T-cell (primary cell): ENCODE results near the gene QARS1. TPM values are rescaled to one million over a fixed set of nuclear protein-coding genes. Genes with fewer than 3 reads are reported as not detected.

Experiments used
- ATAC-seq, 4 experiments: fragments of 200-7000 bp in 3 of 4; fragments of 150-1000 bp in 1 of 4; cut with Tn5 transposase; replicated peaks in 1 of 4; 1 replicate in 3 of 4; 2 replicates in 1 of 4; pipeline ENCODE4 v1.10.0; 2021; ENCODE audit warnings: moderate library complexity in 3 of 4, mild to moderate bottlenecking in 2 of 4, moderate number of reproducible peaks in 1 of 4
- CTCF ChIA-PET, 2 donors: fragments of 300-600 bp; sonication (Branson Sonifier 250); formaldehyde crosslinking; loops; one replicate each; lab custom pipeline; 2022; ENCODE audit warnings: antibody characterized with exemption in 2 of 2; lab: Charles Lee
- POLR2A ChIA-PET, 2 donors: fragments of 300-600 bp; sonication (Branson Sonifier 250); formaldehyde crosslinking; loops; one replicate each; lab custom pipeline; 2022; ENCODE audit warnings: antibody characterized with exemption in 2 of 2; lab: Charles Lee
- DNase-seq, 35 experiments: peaks; one replicate each; pipeline versions ENCODE4 v3.0.0 to v3.0.0-alpha.2; 2013 to 2023
- H3K27ac ChIP-seq: one replicate; pipeline ENCODE4 v1.5.1; 2013; ENCODE audit warnings: low read length
- H3K27me3 ChIP-seq, 2 experiments: replicated peaks in 1 of 2; 1 replicate in 1 of 2; 2 replicates in 1 of 2; pipeline versions ENCODE4 v1.6.1 to v1.7.0; 2013; ENCODE audit warnings: low read length in 1 of 2, mixed read lengths in 1 of 2; ENCODE audit not compliant: control insufficient read depth in 2 of 2, insufficient read depth in 2 of 2; ENCODE audit errors: extremely low read depth in 1 of 2
- H3K36me3 ChIP-seq, 2 donors: 1 replicate in 1 of 2; 2 replicates in 1 of 2; pipeline versions ENCODE4 v1.6.1 to v1.7.0; 2013; ENCODE audit warnings: low read length in 1 of 2; ENCODE audit not compliant: control insufficient read depth in 2 of 2, insufficient read depth in 1 of 2; ENCODE audit errors: extremely low read depth in 1 of 2
- H3K4me1 ChIP-seq, 2 experiments: 1 replicate in 1 of 2; 2 replicates in 1 of 2; pipeline versions ENCODE4 v1.6.1 to v1.7.0; 2013; ENCODE audit warnings: low read length in 2 of 2, mixed read lengths in 1 of 2; ENCODE audit not compliant: insufficient read depth in 2 of 2, control insufficient read depth in 1 of 2; ENCODE audit errors: extremely low read depth in 1 of 2
- H3K4me3 ChIP-seq, 2 donors: 1 replicate in 1 of 2; 2 replicates in 1 of 2; pipeline versions ENCODE4 v1.5.1 to v1.7.0; 2013; ENCODE audit warnings: mild to moderate bottlenecking in 2 of 2, low read length in 1 of 2, moderate library complexity in 1 of 2; ENCODE audit not compliant: control insufficient read depth in 1 of 2; ENCODE audit errors: extremely low read depth in 1 of 2
- H3K9me3 ChIP-seq: 2 replicates; pipeline ENCODE4 v1.7.0; 2013
- H3K27ac Mint-ChIP-seq, 2 donors: one replicate each; pipeline ENCODE4 v1.8.0; 2020 to 2021; ENCODE audit warnings: mild to moderate bottlenecking in 2 of 2, mixed read lengths in 2 of 2
- H3K27me3 Mint-ChIP-seq, 2 donors: one replicate each; pipeline ENCODE4 v1.8.0; 2021 to 2022; ENCODE audit warnings: mixed read lengths in 2 of 2
- H3K36me3 Mint-ChIP-seq: one replicate; pipeline ENCODE4 v1.8.0; 2021; ENCODE audit warnings: mixed read lengths
- H3K4me1 Mint-ChIP-seq, 3 donors: one replicate each; pipeline ENCODE4 v1.8.0; 2020 to 2022; ENCODE audit warnings: mixed read lengths in 3 of 3, mild to moderate bottlenecking in 1 of 3
- H3K4me3 Mint-ChIP-seq, 3 donors: one replicate each; pipeline ENCODE4 v1.8.0; 2020 to 2022; ENCODE audit warnings: mild to moderate bottlenecking in 3 of 3, mixed read lengths in 3 of 3, moderate library complexity in 3 of 3
- H3K9me3 Mint-ChIP-seq, 3 donors: one replicate each; pipeline ENCODE4 v1.8.0; 2020 to 2022; ENCODE audit warnings: mixed read lengths in 3 of 3
- WGBS: methylation state at CpG from one replicate; pipeline ENCODE4 v1.1.5; 2013; ENCODE audit warnings: missing lambda C conversion rate; ENCODE audit not compliant: insufficient coverage; 5-methylcytosine and 5-hydroxymethylcytosine counted together
- total RNA-seq, 35 experiments: library from RNA in 6 of 35; stranded (reverse) in 6 of 35; fragments of 120-200 nt in 1 of 35; gene quantifications; one replicate each; pipeline versions ENCODE4 v1.2.1 to v1.2.4 and lab custom pipeline; 2013 to 2026

The QARS1 gene
- total RNA-seq, 5 donors from 2014 or later (not counting 1 experiment from before 2014, with no cell fraction given) = 215 to 261 (median 245) TPM

GRCh38 chr3:49122022-49122421, 17.5 kb upstream of the QARS1 start:
- Histone ChIP-seq H3K36me3 (peaks cover 0 to 19% of the 10 kb centered on the region in 2 donors), H3K4me3 (no peak overlapping the region), H3K27me3 (no peaks in the 10 kb centered on the region), H3K9me3 (no peaks in the 10 kb centered on the region), H3K4me1 (peaks cover 9 to 36% of the 10 kb centered on the region in 2 experiments), H3K27ac (peak overlapping the region; percentile 93)
- ATAC-seq (no peak), DNase-seq (no peak)
- Mint-ChIP-seq H3K4me3 (peak overlapping the region; percentile 52 to 85 (median 83)), H3K27me3 (no peaks in the 10 kb centered on the region), H3K4me1 (peaks cover 14 to 22% (median 20%) of the 10 kb centered on the region in 3 donors), H3K9me3 (no peaks in the 10 kb centered on the region), H3K36me3 (peaks cover 12% of the 10 kb centered on the region), H3K27ac (peak overlapping the region; percentile 87 to 89)
- CTCF ChIA-PET = no interaction called here
- POLR2A ChIA-PET = no interaction called here
- WGBS = 98% methylated on average over 11 of the region's 12 CpGs

DNA sequence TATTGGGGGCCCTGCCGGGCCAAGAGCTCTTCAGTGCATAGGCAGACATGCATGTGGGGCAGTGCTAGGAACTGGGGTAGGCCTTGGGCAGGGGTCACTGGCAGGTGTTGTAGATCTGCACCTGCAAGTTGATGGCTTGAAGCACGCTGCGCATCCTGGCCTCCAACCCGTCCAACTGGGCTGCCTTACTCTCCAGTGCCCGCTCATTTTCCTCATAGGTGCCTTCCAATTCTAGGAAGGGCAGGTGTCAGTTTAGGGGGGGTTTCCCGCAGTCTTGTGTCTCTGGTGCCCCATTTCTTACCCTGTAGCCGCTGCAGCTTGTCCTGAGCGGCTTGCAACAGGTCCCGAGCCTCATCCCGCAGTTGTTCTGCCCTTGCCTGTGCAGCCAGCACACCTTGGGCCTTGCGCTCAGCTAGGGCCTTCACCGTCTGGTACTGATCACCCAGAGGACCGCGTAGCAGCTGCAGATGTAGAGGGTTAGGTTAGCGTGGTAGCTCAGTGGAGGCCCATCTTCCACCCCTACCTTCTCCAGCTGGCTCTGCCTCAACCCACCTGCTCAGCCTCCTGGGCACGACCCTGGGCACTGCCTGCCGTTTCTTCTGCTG, 16.7 kb upstream of the QARS1 start:
- H3K4me1 ChIP-seq = peaks cover 9 to 42% of the 10 kb centered on the region in 2 experiments
- H3K36me3 ChIP-seq = peaks cover 3 to 27% of the 10 kb centered on the region in 2 donors
- peak overlapping the region; percentile 87 to 89 for H3K27ac Mint-ChIP-seq
- peaks cover 16% of the 10 kb centered on the region for H3K36me3 Mint-ChIP-seq
- peak overlapping the region; percentile 81 to 95 for H3K4me3 ChIP-seq
- H3K9me3 ChIP-seq = no peaks in the 10 kb centered on the region
- CTCF ChIA-PET = interaction anchor here in 1 of 2 donors (0.8 to 1.7 kb wide), 5 partner anchors 17 to 133 kb away, joined by 3 to 15 read pairs (median 3); partner anchors contain the start of genes IMPDH2, KLHDC8B and QRICH1
- peaks cover 14 to 22% (median 22%) of the 10 kb centered on the region in 3 donors for H3K4me1 Mint-ChIP-seq
- POLR2A ChIA-PET = interaction anchor here in 1 of 2 donors (0.5 to 1.2 kb wide), 5 partner anchors 17 to 291 kb away, joined by 3 to 17 read pairs (median 3); partner anchors contain the start of genes DALRD3, QRICH1, RHOA and TCTA
- ATAC-seq (no peak), DNase-seq (peak in 4 of 35 experiments; percentile 5 to 12 (median 7))
- H3K9me3 Mint-ChIP-seq = no peaks in the 10 kb centered on the region
- H3K27ac ChIP-seq = peak overlapping the region; percentile 93
- H3K27me3 ChIP-seq = no peaks in the 10 kb centered on the region
- WGBS = 71% methylated on average over 7 of the region's 17 CpGs
- H3K27me3 Mint-ChIP-seq = no peaks in the 10 kb centered on the region
- H3K4me3 Mint-ChIP-seq = peak overlapping the region; percentile 83 to 85 (median 83)

DNA sequence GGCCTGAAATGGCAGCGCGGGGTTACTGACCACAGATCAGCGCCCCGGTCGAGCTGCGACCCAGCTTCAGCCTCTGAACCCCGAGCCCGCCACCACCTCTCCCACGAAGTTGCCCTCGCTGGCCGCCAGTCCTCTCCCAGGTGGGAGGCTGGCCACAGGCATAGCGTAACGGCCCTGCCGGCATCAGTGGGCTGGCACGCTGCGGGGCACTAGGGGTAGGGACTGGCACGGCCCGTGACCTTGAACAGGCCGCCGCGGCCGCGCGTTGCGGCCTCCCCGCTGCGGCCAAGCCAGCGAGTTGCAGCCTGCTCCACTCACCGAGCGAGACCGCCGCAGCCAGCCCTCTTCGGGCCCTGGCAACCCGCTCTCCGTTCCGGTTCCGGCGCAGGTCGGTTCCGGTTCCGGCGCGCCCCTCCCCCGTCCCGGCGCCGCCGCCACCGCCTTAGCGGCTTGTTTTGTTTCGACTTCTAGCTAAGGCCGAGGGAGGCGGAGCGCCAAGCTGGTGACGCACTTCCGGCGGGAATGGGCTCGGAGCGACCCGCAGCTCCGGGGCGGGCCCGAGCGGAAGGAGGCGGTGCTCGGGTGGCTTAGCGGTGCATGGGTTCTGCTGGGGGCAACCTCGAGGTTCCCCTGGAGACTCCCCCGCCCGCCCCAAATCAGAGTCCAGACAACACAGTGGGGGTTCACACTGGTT, 16.0 kb upstream of the QARS1 start, which contains the start of gene USP19:
TSS of gene USP19 (minus strand) at position 386 of the 694 bp plus-strand sequence. CDS start 1,678 bp downstream, outside the sequence.
- Mint-ChIP-seq H3K36me3 (peaks cover 23% of the 10 kb centered on the region), H3K27ac (peak within 1 kb of the TSS; percentile 87 to 89), H3K4me3 (peak within 1 kb of the TSS; percentile 83 to 85 (median 83)), H3K9me3 (no peaks in the 10 kb centered on the region), H3K4me1 (peaks cover 14 to 22% (median 22%) of the 10 kb centered on the region in 3 donors), H3K27me3 (no peaks in the 10 kb centered on the region)
- peak within 1 kb of the TSS; percentile 93 for H3K27ac ChIP-seq
- DNase-seq (peak; percentile 85 to 99 (median 94)), ATAC-seq (peak; percentile 92 to 95 (median 93))
- POLR2A ChIA-PET = interaction anchor here in 1 of 2 donors (0.5 to 1.2 kb wide), 5 partner anchors 17 to 291 kb away, joined by 3 to 17 read pairs (median 3); partner anchors contain the start of genes DALRD3, QRICH1, RHOA and TCTA
- CTCF ChIA-PET = interaction anchor here (0.5 to 1.7 kb wide), 8 partner anchors 17 to 181 kb away, joined by 3 to 15 read pairs (median 3); partner anchors contain the start of genes IMPDH2 (in 1 of the 2), KLHDC8B (in 1 of the 2) and QRICH1 (in 1 of the 2)
- no peaks in the 10 kb centered on the region for H3K27me3 ChIP-seq
- peaks cover 8 to 33% of the 10 kb centered on the region in 2 donors for H3K36me3 ChIP-seq
- H3K9me3 ChIP-seq = no peaks in the 10 kb centered on the region
- peak within 1 kb of the TSS; percentile 81 to 95 for H3K4me3 ChIP-seq
- WGBS = under 1% methylated on average over 66 of the region's 70 CpGs
- H3K4me1 ChIP-seq = peaks cover 9 to 42% of the 10 kb centered on the region in 2 experiments

GRCh38 chr3:49120096-49120437, 15.5 kb upstream of the QARS1 start:
- ChIA-PET POLR2A (interaction anchor here in 1 of 2 donors (0.6 kb wide), 1 partner anchor 11 kb away, joined by 3 read pairs; no protein-coding TSS in a partner anchor), CTCF (interaction anchor here in 1 of 2 donors (0.5 to 1.7 kb wide), 5 partner anchors 16 to 182 kb away, joined by 3 to 15 read pairs (median 4); partner anchors contain the start of genes KLHDC8B and QRICH1)
- Mint-ChIP-seq H3K4me3 (peak overlapping the region; percentile 83 to 85 (median 83)), H3K27me3 (no peaks in the 10 kb centered on the region), H3K36me3 (peaks cover 28% of the 10 kb centered on the region), H3K9me3 (no peaks in the 10 kb centered on the region), H3K27ac (peak overlapping the region; percentile 87 to 89), H3K4me1 (peaks cover 14 to 22% (median 22%) of the 10 kb centered on the region in 3 donors)
- peak in 3 of 4 experiments; percentile 1 to 9 (median 3) for ATAC-seq
- Histone ChIP-seq H3K27ac (peak overlapping the region; percentile 93), H3K27me3 (no peaks in the 10 kb centered on the region), H3K4me1 (peaks cover 9 to 42% of the 10 kb centered on the region in 2 experiments), H3K36me3 (peaks cover 9 to 38% of the 10 kb centered on the region in 2 donors), H3K9me3 (no peaks in the 10 kb centered on the region), H3K4me3 (peak overlapping the region; percentile 81 to 95)
- 0% methylated on average over 9 of the region's 9 CpGs for WGBS
- peak in 7 of 35 experiments; percentile 5 to 30 (median 10) for DNase-seq

GRCh38 chr3:49119439-49119838, 14.9 kb upstream of the QARS1 start:
- Histone ChIP-seq H3K36me3 (peaks cover 9 to 45% of the 10 kb centered on the region in 2 donors), H3K27ac (peak overlapping the region; percentile 93), H3K4me3 (peak overlapping the region; percentile 81 to 95), H3K9me3 (no peaks in the 10 kb centered on the region), H3K27me3 (no peaks in the 10 kb centered on the region), H3K4me1 (peaks cover 9 to 42% of the 10 kb centered on the region in 2 experiments)
- H3K9me3 Mint-ChIP-seq = no peaks in the 10 kb centered on the region
- peaks cover 34% of the 10 kb centered on the region for H3K36me3 Mint-ChIP-seq
- POLR2A ChIA-PET = interaction anchor here in 1 of 2 donors (0.6 kb wide), 1 partner anchor 11 kb away, joined by 3 read pairs; no protein-coding TSS in a partner anchor
- CTCF ChIA-PET = interaction anchor here in 1 of 2 donors (1.7 kb wide), 1 partner anchor 16 kb away, joined by 4 read pairs; no protein-coding TSS in a partner anchor
- H3K4me3 Mint-ChIP-seq = peak overlapping the region; percentile 83 to 85 (median 83)
- no peaks in the 10 kb centered on the region for H3K27me3 Mint-ChIP-seq
- WGBS = no CpG with 5 or more reads among the region's 3 CpGs
- H3K4me1 Mint-ChIP-seq = peaks cover 14 to 22% (median 22%) of the 10 kb centered on the region in 3 donors
- DNase-seq (no peak), ATAC-seq (no peak)
- H3K27ac Mint-ChIP-seq = peak overlapping the region in 1 of 2 donors; percentile 39
